Stimulated activated CD8-positive, alpha-beta memory T cell treated with anti-CD3 and anti-CD28 coated beads, Interleukin-2, amount 100 ng/mL, for 1 hour (primary cell): ENCODE results near the gene C1QTNF1.
"Not testable (repeated sequence)": the region's sequence is repeated elsewhere in the genome, so short reads cannot be mapped to it uniquely, and the experiment has no call there.

ENCODE experiments used
- DNase-seq, 2 donors: peaks; one replicate each; pipeline ENCODE4 v3.0.0-alpha.2; 2020; ENCODE audit warnings: low read depth in 2 of 2

The C1QTNF1 gene

GRCh38 chr17:79023180-79023705 lies 726 bp upstream of the C1QTNF1 start:
- no peak for DNase-seq

- no peak for DNase-seq
Measured at GRCh38 chr17:79024901-79025737, 1.1 kb downstream of the C1QTNF1 start.

- DNase-seq: no peak
Measured at GRCh38 chr17:79026376-79027273, 2.7 kb downstream of the C1QTNF1 start.

GRCh38 chr17:79027274-79027924 lies 3.4 kb downstream of the C1QTNF1 start:
- no peak for DNase-seq

- no peak for DNase-seq
Measured at GRCh38 chr17:79027925-79028491, 4.0 kb downstream of the C1QTNF1 start.

GRCh38 chr17:79028496-79029326 lies 4.7 kb downstream of the C1QTNF1 start:
- no peak for DNase-seq

GRCh38 chr17:79029327-79030009 lies 5.5 kb downstream of the C1QTNF1 start:
- DNase-seq: no peak

- DNase-seq: not testable (repeated sequence)
Measured at GRCh38 chr17:79030636-79031035, 6.7 kb downstream of the C1QTNF1 start.

- no peak for DNase-seq
Measured at GRCh38 chr17:79031996-79032875, 8.3 kb downstream of the C1QTNF1 start.

- no peak for DNase-seq
Measured at GRCh38 chr17:79033046-79033616, 9.2 kb downstream of the C1QTNF1 start.

GRCh38 chr17:79033741-79034501 lies 10.0 kb downstream of the C1QTNF1 start:
- DNase-seq: no peak

- DNase-seq: no peak
Measured at GRCh38 chr17:79034931-79035485, 11.0 kb downstream of the C1QTNF1 start.

GRCh38 chr17:79035686-79036085 lies 11.7 kb downstream of the C1QTNF1 start:
- DNase-seq: no peak

GRCh38 chr17:79036181-79036580 lies 12.2 kb downstream of the C1QTNF1 start:
- no peak for DNase-seq

GRCh38 chr17:79036596-79036995 lies 12.6 kb downstream of the C1QTNF1 start:
- DNase-seq: no peak

- DNase-seq: no peak
Measured at GRCh38 chr17:79038545-79039135, 14.7 kb downstream of the C1QTNF1 start.

GRCh38 chr17:79039171-79039570 lies 15.2 kb downstream of the C1QTNF1 start:
- no peak for DNase-seq
